ENCODE results near the gene KRTAP21-3.

Gene KRTAP21-3

DNA sequence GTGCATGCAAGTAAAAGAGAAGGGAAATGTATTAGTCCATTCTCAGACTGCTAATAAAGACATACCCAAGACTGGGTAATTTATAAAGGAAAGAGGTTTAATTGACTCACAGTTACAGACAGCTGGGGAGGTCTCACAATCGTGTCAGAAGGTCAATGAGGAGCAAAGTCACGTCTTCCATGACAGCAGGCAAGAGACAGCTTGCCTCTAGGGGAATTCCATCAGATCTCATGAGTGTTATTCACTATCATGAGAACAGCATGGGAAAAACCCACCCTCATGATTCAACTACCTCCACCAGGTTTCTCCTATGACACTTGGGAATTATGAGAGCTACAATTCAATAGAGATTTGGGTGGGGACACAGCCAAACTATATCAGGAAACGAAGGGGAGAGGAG, 8.1 kb downstream of the KRTAP21-3 start:
- no peak for DNase-seq (ENCODE audit: low spot score in 2 of 2)
- ATAC-seq (replicated peaks; ENCODE audit: extremely low read depth, poor library complexity, severe bottlenecking), result no peak
- H3K4me1 Mint-ChIP-seq, result no peaks in the 10 kb centered on the region
- no peak overlapping the region for H3K27ac Mint-ChIP-seq (ENCODE audit: low read depth)
- no peak overlapping the region for H3K4me3 Mint-ChIP-seq
- no peaks in the 10 kb centered on the region for H3K36me3 Mint-ChIP-seq (ENCODE audit: insufficient read depth)
- H3K27me3 Mint-ChIP-seq, result no peaks in the 10 kb centered on the region
- H3K9me3 Mint-ChIP-seq, result peaks cover 6% of the 10 kb centered on the region

DNA sequence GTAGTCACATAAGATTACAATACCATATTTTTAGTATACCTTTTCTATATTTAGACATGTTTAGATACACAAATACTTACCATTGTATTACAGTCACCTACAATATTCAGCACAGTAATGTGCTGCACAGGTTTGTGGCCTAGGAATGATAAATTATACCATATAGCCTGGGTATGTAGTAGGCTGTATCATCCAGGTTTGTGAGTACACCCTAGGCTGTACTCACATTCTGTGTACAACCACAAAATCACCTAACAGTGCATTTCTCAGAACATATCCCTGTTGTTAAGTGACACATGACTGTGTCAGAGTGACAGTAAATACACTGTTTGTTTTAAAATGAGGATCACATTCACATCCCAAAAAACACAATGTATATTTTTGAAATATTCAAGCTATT, 11.2 kb downstream of the KRTAP21-3 start:
- H3K4me1 Mint-ChIP-seq, result no peaks in the 10 kb centered on the region
- no peak for DNase-seq (ENCODE audit: low spot score in 2 of 2)
- H3K4me3 Mint-ChIP-seq, result no peak overlapping the region
- H3K27ac Mint-ChIP-seq (ENCODE audit: low read depth), result no peak overlapping the region
- no peaks in the 10 kb centered on the region for H3K27me3 Mint-ChIP-seq
- peaks cover 6% of the 10 kb centered on the region for H3K9me3 Mint-ChIP-seq
- H3K36me3 Mint-ChIP-seq (ENCODE audit: insufficient read depth), result no peaks in the 10 kb centered on the region
- ATAC-seq (replicated peaks; ENCODE audit: extremely low read depth, poor library complexity, severe bottlenecking), result no peak

DNA sequence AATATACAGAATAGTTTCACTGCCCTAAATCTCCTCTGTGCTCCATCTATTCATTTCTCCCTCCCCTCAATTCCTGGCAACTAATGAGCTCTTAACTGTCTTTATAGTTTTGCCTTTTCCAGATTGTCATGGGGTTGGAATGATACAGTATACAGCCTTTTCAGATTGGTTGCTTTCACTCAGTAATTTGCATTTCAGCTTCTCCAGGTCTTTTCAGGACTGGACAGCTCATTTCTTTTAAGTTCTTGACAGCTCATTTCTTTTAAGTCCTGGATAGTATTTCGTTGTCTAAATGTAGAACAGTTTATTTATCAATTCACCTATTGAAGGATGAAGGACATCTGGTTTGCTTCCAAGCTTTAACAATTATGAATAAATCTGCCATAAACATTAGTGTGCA, 22.6 kb downstream of the KRTAP21-3 start:
- Mint-ChIP-seq H3K9me3 (peaks cover 7% of the 10 kb centered on the region), H3K36me3 (ENCODE audit: insufficient read depth) (no peaks in the 10 kb centered on the region), H3K27me3 (no peaks in the 10 kb centered on the region), H3K4me3 (no peak overlapping the region), H3K27ac (ENCODE audit: low read depth) (no peak overlapping the region), H3K4me1 (no peaks in the 10 kb centered on the region)
- no peak for DNase-seq (ENCODE audit: low spot score in 2 of 2)
- ATAC-seq (replicated peaks; ENCODE audit: extremely low read depth, poor library complexity, severe bottlenecking), result no peak

DNA sequence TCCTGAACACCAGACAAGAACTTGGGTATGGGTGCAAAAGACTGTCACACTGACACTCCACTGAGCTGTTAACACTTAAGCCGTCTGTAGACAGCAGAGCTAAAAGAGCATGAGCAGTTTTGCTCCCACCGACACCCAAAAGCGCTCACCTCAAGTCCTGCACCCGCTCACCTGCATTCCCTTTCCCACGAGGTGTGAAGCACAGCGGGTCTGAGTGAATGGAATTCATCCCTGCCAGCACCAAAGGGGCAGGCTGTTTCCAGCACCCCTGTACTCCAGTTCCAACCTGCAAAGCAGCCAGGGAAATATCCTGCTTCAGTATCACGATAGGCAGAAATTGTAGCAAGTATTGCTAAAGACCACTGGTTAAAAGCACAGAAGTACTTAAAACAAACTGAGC, 28.8 kb downstream of the KRTAP21-3 start:
- ATAC-seq (replicated peaks; ENCODE audit: extremely low read depth, poor library complexity, severe bottlenecking) (no peak), DNase-seq (ENCODE audit: low spot score in 2 of 2) (no peak)
- H3K4me1 Mint-ChIP-seq, result no peaks in the 10 kb centered on the region
- H3K9me3 Mint-ChIP-seq, result no peaks in the 10 kb centered on the region
- H3K36me3 Mint-ChIP-seq (ENCODE audit: insufficient read depth), result no peaks in the 10 kb centered on the region
- H3K27me3 Mint-ChIP-seq, result no peaks in the 10 kb centered on the region
- no peak overlapping the region for H3K27ac Mint-ChIP-seq (ENCODE audit: low read depth)
- no peak overlapping the region for H3K4me3 Mint-ChIP-seq

DNA sequence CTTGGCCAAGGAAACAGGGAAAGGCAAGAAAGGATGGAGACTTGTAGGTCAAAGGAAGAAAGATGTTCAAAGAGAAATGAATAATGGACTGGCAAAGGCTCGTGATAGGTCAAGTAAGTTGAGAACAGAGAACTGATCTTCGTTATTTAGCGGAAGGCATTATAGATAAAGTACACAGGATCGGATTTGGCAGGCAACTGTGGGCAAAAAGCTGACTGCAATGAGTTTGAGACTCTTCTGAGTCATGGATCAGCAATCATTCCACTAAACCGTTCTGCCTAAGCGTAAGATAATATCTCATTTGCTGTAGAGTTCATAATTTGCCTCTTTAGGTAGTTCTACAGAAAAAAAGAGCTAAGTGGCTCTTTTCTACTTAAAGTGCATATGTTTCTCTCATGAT, 34.1 kb downstream of the KRTAP21-3 start:
- H3K27me3 Mint-ChIP-seq, result no peaks in the 10 kb centered on the region
- H3K36me3 Mint-ChIP-seq (ENCODE audit: insufficient read depth), result no peaks in the 10 kb centered on the region
- H3K4me3 Mint-ChIP-seq, result no peak overlapping the region
- peaks cover 3% of the 10 kb centered on the region for H3K9me3 Mint-ChIP-seq
- H3K4me1 Mint-ChIP-seq, result no peaks in the 10 kb centered on the region
- DNase-seq (ENCODE audit: low spot score in 2 of 2) (no peak), ATAC-seq (replicated peaks; ENCODE audit: extremely low read depth, poor library complexity, severe bottlenecking) (no peak)
- H3K27ac Mint-ChIP-seq (ENCODE audit: low read depth), result no peak overlapping the region

DNA sequence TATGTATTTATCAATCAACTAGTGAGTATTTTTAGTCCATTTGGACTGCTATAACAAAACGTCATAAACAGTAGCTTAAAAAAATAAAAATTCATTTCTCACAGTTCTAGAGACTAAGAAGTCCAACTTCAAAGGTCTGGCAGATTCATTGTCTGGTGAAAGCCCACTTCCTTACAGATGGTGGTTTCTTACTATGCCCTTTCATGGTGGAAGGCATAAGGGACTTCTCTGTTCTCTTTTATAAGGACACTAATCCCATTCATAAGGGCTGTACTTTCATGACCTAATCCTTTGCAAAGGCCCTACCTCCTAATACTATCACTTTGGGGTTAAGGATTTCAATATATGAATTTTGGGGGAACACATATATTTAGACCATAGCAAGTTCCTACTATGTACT, 38.0 kb downstream of the KRTAP21-3 start:
- peaks cover 3% of the 10 kb centered on the region for H3K9me3 Mint-ChIP-seq
- ATAC-seq (replicated peaks; ENCODE audit: extremely low read depth, poor library complexity, severe bottlenecking) (no peak), DNase-seq (ENCODE audit: low spot score in 2 of 2) (no peak)
- H3K36me3 Mint-ChIP-seq (ENCODE audit: insufficient read depth), result no peaks in the 10 kb centered on the region
- H3K4me1 Mint-ChIP-seq, result no peaks in the 10 kb centered on the region
- H3K4me3 Mint-ChIP-seq, result no peak overlapping the region
- no peaks in the 10 kb centered on the region for H3K27me3 Mint-ChIP-seq
- H3K27ac Mint-ChIP-seq (ENCODE audit: low read depth), result no peak overlapping the region

DNA sequence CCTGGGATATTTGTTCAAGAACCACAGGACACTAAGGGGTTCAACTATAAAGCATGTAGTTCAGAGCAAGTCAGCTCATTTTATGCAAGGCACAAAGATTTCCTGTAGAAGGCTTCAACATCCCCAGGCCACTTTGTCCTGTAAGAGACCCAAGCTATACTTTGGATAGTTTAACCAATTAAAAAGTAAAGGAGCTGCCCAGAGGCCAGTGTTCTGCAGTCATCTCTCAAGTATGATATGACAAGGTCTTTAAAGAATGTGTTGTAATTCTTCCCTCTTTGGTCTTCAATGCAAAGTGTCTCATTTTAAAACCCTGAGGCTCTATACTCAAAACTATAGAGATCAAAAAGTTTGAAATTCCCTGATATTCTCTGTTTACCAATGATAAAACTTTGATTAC, 41.8 kb downstream of the KRTAP21-3 start:
- Mint-ChIP-seq H3K4me3 (no peak overlapping the region), H3K27ac (ENCODE audit: low read depth) (no peak overlapping the region), H3K9me3 (peaks cover 9% of the 10 kb centered on the region), H3K27me3 (no peaks in the 10 kb centered on the region), H3K36me3 (ENCODE audit: insufficient read depth) (no peaks in the 10 kb centered on the region), H3K4me1 (no peaks in the 10 kb centered on the region)
- ATAC-seq (replicated peaks; ENCODE audit: extremely low read depth, poor library complexity, severe bottlenecking), result no peak
- no peak for DNase-seq (ENCODE audit: low spot score in 2 of 2)

DNA sequence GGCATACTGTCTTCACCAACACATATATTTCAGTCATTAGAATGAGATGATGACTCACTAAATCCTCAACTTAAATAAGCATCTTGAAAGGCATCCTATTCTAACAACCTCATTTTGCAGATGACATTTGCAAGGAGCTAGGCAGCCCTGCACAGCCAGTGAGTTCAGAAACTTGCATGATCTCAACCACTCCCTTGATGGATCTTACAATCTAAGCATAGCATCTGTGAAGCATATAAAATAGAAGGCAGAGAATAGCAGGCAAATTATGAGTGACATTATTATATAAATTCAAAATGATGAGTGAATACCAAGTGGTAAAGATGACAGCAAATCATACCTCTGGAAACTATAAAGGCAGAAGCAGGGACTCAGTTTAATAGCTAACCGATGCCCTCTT, 44.3 kb downstream of the KRTAP21-3 start:
- DNase-seq (ENCODE audit: low spot score in 2 of 2) (no peak), ATAC-seq (replicated peaks; ENCODE audit: extremely low read depth, poor library complexity, severe bottlenecking) (no peak)
- H3K36me3 Mint-ChIP-seq (ENCODE audit: insufficient read depth), result no peaks in the 10 kb centered on the region
- no peak overlapping the region for H3K27ac Mint-ChIP-seq (ENCODE audit: low read depth)
- H3K9me3 Mint-ChIP-seq, result peaks cover 18% of the 10 kb centered on the region
- no peaks in the 10 kb centered on the region for H3K4me1 Mint-ChIP-seq
- no peaks in the 10 kb centered on the region for H3K27me3 Mint-ChIP-seq
- H3K4me3 Mint-ChIP-seq, result no peak overlapping the region

DNA sequence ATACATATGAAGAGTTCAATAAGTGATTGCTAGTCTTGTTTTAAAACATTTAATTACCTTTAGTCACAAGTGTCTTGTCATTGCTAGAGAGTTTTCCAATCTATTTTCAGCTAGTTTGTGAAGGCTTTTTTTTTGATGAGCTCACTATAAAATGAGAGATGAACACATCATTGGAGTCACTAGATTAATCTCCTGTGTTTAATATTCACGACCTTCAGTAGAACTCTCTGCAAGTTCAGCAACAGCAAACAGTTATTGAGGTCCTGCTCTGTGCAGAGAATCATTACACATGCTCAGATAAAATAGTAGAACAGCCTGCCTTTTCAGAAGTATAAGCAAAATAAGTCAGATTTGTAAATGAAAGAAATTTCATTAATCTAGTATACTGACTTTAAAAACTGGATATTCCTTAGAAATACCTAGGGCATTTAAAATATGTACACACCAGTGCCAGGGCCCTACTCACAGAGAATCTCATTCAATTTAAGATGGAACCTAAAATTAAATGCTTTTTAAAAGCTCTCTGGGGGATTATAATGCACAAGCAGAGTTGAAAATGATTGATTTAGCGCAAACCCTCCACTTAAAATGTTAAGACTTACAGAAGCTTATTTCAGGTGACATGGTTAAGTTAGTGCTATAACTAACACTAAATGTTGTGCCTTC, 45.5 kb downstream of the KRTAP21-3 start:
- H3K27ac Mint-ChIP-seq (ENCODE audit: low read depth), result no peak overlapping the region
- no peak for ATAC-seq (replicated peaks; ENCODE audit: extremely low read depth, poor library complexity, severe bottlenecking)
- DNase-seq (ENCODE audit: low spot score in 2 of 2), result no peak
- no peaks in the 10 kb centered on the region for H3K4me1 Mint-ChIP-seq
- peaks cover 22% of the 10 kb centered on the region for H3K9me3 Mint-ChIP-seq
- H3K36me3 Mint-ChIP-seq (ENCODE audit: insufficient read depth), result no peaks in the 10 kb centered on the region
- peaks cover 6% of the 10 kb centered on the region for H3K27me3 Mint-ChIP-seq
- H3K4me3 Mint-ChIP-seq, result no peak overlapping the region

DNA sequence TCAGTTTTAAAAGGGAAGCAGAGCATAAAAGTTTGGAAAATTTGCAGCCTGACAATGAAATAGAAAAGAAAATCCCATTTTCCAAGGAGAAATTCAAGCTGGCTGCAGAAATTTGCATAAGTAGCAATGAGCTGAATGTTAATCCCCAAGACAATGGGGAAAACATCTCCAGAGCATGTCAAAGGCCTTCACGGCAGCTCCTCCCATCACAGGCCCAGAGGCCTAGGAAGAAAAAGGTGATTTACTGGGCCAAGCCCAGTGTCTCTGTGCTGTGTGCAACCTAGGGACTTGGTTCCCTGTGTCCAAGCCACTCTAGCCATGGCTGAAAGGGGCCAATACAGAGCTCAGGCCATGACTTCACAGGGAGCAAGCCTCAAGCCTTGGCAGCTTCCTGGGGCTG, 49.8 kb downstream of the KRTAP21-3 start:
- DNase-seq (ENCODE audit: low spot score in 2 of 2), result no peak
- Mint-ChIP-seq H3K36me3 (ENCODE audit: insufficient read depth) (no peaks in the 10 kb centered on the region), H3K27ac (ENCODE audit: low read depth) (no peak overlapping the region), H3K4me3 (no peak overlapping the region), H3K27me3 (peaks cover 9% of the 10 kb centered on the region), H3K9me3 (peaks cover 18% of the 10 kb centered on the region), H3K4me1 (no peaks in the 10 kb centered on the region)
- ATAC-seq (replicated peaks; ENCODE audit: extremely low read depth, poor library complexity, severe bottlenecking), result no peak
